ENCODE results near the gene CAPN12.
"Not testable (repeated sequence)": the region's sequence is repeated elsewhere in the genome, so short reads cannot be mapped to it uniquely, and the experiment has no call there.

The CAPN12 gene

GRCh38 chr19:38744298-38744681, at the start of gene CAPN12:
Gene CAPN12, minus strand, starts transcription at chr19:38744474. Its CDS starts 309 bp downstream, at chr19:38744165.
- no peak for DNase-seq

- DNase-seq: no peak
Observed at GRCh38 chr19:38793671-38794070, 49.4 kb upstream of the CAPN12 start.

GRCh38 chr19:38793177-38793576, 48.9 kb upstream of the CAPN12 start:
- DNase-seq: no peak

- peak; percentile 35 for DNase-seq
Observed at GRCh38 chr19:38792250-38793111, 48.2 kb upstream of the CAPN12 start.

- DNase-seq: not testable (repeated sequence)
Observed at GRCh38 chr19:38791451-38792064, 47.3 kb upstream of the CAPN12 start.

GRCh38 chr19:38790507-38791403, 46.5 kb upstream of the CAPN12 start:
- not testable (repeated sequence) for DNase-seq

- no peak for DNase-seq
Observed at GRCh38 chr19:38788478-38789243, 44.4 kb upstream of the CAPN12 start, which contains the start of gene LGALS7B. Gene LGALS7B, plus strand, starts transcription at chr19:38789200. Its CDS starts 27 bp downstream, at chr19:38789227.

- no peak for DNase-seq
Observed at GRCh38 chr19:38786572-38787265, 42.4 kb upstream of the CAPN12 start.

GRCh38 chr19:38786061-38786460, 41.8 kb upstream of the CAPN12 start:
- DNase-seq: not testable (repeated sequence)

GRCh38 chr19:38785187-38785699, 41.0 kb upstream of the CAPN12 start:
- DNase-seq: no peak

GRCh38 chr19:38784224-38784623, 40.0 kb upstream of the CAPN12 start:
- DNase-seq: no peak

- not testable (repeated sequence) for DNase-seq
Observed at GRCh38 chr19:38782212-38782611, 37.9 kb upstream of the CAPN12 start.

GRCh38 chr19:38781058-38781457, 36.8 kb upstream of the CAPN12 start:
- DNase-seq: no peak

GRCh38 chr19:38780443-38780842, 36.2 kb upstream of the CAPN12 start:
- DNase-seq: no peak

GRCh38 chr19:38778733-38779132, 34.5 kb upstream of the CAPN12 start:
- DNase-seq: no peak

- DNase-seq: no peak
Observed at GRCh38 chr19:38774181-38774950, 30.1 kb upstream of the CAPN12 start.

GRCh38 chr19:38773469-38774177, 29.3 kb upstream of the CAPN12 start, which contains the start of gene LGALS7:
Gene LGALS7, minus strand, starts transcription at chr19:38773517. Its CDS starts 25 bp downstream, at chr19:38773492.
- no peak for DNase-seq

GRCh38 chr19:38771569-38771968, 27.3 kb upstream of the CAPN12 start:
- DNase-seq: not testable (repeated sequence)

- not testable (repeated sequence) for DNase-seq
Observed at GRCh38 chr19:38770949-38771275, 26.6 kb upstream of the CAPN12 start.
